HG03095 (cell line): ENCODE results near the gene GSDME.
A peak's percentile ranks its signal among the peaks of the same experiment; 100 is the strongest.

Source experiments
- ATAC-seq: cut with Tn5 transposase; IDR thresholded peaks from one replicate; pipeline ENCODE4 v1.9.1; 2021; ENCODE audit warnings: moderate library complexity; ENCODE audit not compliant: unreplicated experiment

Gene GSDME

DNA sequence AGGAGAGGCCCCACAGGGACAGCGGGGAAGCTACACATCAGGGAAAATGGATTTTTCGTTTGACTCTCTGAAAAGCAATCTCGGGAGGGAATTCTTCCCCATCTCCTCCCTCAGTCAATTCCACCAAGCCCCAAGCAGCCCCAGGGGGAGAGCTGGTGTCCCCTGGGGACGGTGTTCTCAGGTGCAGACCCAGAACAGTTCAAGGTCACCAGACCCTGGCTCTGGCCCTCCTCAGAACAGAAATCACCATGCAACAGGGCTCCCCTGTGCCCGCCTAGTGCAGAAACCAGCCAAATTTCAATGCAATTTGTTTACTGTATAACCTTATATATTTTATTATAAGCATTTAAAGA lies 34.1 kb downstream of the GSDME start:
- ATAC-seq: no peak

GRCh38 chr7:24722386-24723177 lies 34.7 kb downstream of the GSDME start:
- no peak for ATAC-seq

DNA sequence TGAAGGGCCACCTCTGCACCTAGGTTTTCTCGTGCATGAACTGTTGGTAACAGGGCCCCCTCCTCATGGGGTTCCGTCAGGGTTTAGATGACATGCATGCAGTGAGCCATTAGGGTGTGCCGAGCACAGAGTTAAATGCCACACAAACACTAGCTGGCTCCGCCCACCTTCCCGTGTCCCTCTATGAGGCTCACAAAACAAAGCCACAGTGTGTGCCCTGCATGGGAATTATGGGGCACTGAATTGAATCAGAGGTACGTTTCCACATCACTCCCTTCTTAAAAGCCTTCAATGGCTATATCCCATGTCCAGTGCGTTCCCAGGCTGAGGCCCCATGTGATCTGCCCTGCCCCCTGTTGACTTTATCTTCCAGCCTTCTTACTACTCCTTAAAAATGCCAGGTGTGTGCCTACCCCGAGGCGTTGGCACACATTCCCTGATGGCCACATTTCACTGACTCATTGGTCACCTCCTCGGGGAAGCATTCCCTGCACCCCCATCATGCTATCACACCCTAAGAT lies 35.7 kb downstream of the GSDME start:
- no peak for ATAC-seq

DNA sequence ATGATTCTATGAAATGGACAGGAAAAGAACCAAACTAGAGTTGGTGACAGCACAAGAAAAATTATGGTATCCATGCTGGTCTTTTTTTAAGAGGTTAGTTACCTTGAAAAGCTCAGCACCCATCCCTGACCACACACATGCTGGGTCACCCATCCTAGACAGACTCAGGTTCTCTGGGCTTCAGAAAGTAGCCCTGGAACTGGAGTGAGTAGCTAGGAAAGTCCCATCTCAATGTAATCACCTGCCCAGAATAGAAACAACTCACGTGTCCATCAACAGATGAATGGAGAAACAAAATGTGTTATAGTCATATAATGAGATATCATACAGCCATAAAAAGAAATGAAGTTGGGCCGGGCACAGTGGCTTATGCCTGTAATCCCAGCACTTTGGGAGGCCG lies 37.0 kb downstream of the GSDME start:
- ATAC-seq: no peak

GRCh38 chr7:24718977-24719491 lies 38.2 kb downstream of the GSDME start:
- ATAC-seq: peak; percentile 56

DNA sequence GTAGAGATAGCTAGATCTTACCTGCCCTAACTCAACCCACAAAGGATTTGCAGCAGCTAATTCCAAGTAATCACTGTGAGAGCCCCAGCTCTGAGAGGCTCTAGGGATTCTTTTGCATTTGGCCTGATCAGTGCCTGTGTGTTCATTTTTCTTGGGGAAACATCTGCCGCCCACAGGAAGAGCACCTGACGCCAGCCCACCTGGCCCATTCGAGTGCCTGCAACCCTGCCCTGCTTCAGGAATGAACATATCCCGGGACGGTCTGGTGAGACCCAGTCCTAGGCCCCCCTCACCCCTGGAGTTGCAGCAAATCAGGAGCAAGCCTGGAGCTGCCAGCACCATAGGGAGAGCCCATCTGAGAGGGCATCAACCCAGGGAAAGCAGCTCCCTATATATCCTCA lies 38.8 kb downstream of the GSDME start:
- ATAC-seq: no peak

DNA sequence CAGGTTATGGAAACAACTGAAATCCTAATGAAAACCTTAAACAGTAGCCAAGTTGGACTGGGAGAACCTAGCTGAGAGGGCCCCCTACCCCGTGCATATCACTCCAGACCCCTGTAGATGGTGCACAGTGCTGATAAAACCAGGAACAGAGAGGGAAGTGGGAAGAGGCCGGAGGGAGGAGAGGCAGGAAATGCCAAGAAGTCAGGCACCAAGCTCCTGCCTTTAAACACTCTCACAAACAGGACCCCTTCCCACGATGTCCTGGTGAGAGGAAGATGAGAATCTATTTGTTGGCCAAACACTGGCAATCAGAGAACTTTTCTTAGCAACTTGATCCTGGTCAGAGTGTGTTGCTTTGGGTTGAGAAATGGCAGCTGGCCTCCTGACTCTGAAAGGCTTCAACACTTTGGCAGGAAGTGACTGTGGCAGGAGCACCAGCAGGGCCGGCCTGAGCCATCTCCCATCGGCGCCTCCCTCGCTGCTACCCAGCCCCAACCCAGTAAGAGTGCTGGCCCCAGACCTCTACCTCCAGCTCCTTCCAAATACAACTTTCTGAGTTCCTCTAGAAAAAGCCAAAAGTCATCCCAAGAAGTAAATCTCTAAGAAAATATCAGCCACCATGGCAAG lies 39.5 kb downstream of the GSDME start:
- no peak for ATAC-seq

DNA sequence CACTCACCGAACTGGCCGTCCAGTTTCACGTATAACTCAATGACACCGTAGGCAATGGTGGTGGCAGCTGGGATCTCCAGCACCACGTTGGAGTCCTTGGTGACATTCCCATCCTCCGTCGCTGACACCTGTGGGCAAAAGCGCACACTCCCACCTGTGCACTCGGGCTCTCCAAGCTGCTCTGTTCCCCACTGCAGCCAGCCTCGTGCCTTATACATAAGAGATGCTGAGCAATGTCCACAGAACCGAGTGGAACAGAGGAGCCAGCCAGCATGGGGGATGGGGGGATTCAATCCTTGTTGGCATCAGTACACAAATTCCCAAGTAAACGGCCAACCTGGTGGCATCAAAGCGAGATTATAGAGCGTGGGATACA lies 40.0 kb downstream of the GSDME start:
- no peak for ATAC-seq

GRCh38 chr7:24716480-24717246 lies 40.6 kb downstream of the GSDME start:
- ATAC-seq: no peak

DNA sequence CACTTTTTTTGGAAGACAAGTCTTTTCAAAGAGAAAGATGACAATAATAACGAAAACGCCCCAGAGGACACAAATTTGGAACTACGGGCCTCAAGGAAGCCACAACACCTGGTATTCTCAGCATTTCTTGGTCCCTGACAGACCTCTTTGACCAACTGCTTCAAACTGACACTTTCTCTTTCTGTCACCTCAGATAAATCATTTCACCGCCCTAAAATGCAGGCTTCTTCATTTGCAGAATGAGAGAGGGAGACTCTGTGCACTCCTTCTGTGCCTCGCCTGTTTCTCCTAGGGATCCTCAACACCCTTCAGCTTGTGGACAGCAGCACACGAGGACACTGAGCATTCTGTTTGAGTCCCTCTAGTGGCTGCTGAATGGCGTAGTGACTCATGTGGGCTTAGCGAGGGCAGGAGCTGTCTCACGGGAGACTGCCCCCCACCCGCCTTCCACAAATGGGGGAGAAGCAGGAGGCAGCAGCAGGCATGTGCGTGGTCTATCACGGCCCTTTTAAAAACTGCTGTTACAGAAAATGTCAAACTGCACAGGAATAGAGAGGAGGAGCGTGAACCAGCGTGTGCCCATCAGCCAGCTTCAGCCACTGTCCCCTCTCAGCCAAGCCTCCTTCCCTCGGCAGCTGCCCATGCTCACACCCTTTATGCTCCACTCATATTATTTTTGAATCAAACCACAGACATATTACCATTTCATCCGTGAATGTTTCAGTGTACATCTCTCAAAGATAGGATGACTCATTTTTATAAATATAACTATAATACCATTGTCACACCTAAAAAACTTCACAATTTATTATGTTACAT lies 41.4 kb downstream of the GSDME start:
- peak; percentile 46 for ATAC-seq

- ATAC-seq: peak; percentile 3
These were observed 42.1 kb downstream of the GSDME start for GRCh38 chr7:24715171-24715570.

DNA sequence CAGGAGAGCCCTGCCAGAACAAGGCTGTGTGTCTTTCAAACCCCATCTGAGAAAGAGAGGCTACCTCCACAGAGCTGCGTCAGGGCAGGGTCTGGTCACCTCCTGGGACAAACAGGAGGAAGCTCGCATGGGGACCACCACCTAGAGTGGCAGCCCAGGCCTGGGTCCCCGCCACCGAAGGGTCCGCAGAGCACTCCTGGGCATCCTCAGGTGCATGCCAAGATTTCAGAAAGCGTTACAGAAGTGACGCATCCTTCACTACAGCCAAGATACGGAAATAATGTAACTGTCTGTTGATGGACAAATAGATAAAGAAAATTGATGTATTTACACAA lies 42.6 kb downstream of the GSDME start:
- ATAC-seq: no peak

GRCh38 chr7:24713850-24714675 lies 43.2 kb downstream of the GSDME start:
- ATAC-seq: no peak

- ATAC-seq: no peak
These were observed 44.0 kb downstream of the GSDME start for GRCh38 chr7:24713039-24713793.

DNA sequence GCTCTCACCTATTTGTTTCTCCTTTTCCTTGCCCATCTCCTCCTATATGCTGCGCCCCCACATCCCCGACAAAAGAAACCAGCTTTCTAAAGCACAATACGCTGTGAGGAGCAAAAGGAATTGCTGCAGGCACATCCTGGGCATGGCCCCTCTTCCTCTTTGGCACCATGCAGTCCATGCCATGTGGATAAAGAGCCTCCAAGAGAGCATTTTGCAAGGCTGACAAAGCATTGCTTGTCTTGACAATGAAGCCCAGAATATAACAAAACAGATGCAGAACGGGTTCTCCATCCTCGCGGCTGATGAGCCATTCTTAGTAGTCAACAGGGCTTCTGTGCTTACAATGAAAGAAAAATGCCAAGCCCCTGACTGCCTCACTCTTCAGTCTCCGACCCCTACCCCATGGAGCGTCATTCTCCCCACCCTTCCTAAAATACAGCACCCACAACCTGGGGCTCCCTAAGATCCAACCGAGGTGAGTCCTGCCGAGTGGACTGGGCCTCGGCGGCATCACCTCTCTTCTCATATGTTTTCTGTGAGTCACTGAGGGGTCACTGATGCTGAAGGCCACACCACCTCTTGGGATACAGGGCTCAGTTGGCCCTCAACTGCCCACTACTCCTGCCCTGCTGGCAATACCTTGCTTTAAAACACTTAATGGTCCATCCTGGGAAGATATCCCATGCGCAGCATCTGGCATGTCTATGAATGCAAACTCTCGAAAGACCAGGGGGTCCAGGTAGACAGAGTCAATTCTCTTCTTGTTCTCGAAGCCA lies 47.5 kb downstream of the GSDME start:
- ATAC-seq: no peak

DNA sequence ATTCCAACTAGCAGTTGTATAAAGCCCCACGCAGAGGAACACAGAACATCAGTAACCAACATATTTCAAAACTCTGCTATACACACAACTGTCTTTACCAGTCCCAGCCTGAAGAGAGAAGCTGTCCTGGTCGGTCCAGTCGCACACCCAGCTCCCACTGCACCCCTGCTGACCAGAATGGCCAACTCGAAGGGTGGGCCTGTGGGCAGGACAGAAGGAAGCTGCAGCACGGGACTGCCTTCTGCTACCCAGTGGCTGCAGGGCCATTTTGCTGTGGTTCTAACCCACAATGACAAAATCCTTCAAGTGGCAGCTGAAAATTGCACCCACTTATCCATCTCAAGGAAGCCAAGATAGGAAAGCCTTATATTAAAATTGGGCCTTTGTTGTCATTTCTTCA lies 48.2 kb downstream of the GSDME start:
- ATAC-seq: no peak

DNA sequence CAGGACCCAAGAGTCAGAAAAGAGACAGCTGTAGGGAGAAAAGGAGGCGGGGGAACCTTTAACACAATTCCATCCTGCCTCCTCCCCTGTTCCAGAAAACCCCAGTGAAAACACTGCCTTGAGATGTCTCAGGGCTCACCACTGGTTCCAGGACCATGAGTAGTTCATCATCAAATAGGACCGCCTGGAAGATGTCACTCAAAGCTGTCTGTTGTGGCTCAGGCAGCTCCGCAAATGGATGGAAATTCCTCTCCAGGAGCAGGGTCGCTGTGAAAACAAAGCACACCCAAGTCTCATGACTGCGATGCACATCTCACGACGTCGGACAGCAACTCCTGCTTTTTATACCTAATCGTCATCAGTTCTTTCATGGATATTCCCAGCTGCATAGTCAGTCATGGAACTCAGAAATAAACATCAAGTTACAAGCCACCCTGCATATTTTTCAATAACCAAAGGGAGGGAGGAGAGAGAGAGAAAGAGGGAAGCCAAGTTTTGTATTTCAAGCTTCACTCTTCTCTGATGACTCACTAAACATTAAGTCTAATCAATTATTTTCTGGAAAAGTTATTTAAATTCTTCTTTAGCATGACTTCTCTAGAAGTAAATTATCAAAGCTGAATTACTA lies 49.2 kb downstream of the GSDME start:
- no peak for ATAC-seq
